UCSD-AML1 (cell line): ENCODE data around the gene MYO9B.

ENCODE experiments used
- DNase-seq: peaks from one replicate; lab custom pipeline; 2025; ENCODE audit not compliant: unreplicated experiment; lab: John Stamatoyannopoulos, UW

MYO9B gene

DNA sequence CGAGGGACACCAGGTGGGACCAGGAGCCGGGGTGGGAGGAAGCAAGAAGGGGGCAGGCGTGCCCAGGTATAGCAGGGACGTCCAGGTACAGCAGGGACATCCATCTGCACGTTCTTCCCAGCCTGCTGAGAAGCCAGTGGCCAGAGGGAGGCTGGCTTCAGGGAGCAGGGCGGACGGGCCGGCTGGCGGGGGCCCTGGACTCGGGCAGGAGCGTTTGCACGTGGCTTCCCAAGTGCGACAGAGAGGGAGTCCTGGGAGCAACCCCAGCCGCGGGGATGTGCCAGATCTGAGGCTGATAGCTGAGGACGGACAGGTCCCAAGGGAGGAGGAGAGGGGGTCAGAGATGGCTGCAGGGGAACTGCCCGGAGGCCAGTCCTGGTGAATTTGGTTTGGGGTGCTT lies 36.7 kb downstream of the MYO9B start:
- no peak for DNase-seq

DNA sequence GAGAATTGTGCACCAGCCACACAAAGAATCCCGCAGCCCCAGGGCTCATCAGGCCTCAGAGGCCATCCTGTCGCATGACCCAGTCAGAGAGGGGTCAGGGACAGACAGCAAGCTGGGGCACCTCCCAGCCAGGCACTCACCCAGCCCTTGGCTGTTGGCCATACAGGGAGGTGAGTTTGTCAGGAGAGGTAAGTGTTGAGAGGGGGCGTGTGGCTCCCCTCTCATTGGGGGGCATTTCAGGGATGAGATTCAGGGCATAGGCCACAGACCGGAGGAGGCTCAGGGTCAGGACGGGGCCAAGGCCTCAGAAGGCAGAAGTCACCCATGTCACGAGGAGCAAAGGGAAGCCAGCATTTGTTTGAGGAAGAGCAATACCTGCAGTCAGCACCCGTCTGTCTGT lies 37.1 kb downstream of the MYO9B start:
- DNase-seq = no peak

DNA sequence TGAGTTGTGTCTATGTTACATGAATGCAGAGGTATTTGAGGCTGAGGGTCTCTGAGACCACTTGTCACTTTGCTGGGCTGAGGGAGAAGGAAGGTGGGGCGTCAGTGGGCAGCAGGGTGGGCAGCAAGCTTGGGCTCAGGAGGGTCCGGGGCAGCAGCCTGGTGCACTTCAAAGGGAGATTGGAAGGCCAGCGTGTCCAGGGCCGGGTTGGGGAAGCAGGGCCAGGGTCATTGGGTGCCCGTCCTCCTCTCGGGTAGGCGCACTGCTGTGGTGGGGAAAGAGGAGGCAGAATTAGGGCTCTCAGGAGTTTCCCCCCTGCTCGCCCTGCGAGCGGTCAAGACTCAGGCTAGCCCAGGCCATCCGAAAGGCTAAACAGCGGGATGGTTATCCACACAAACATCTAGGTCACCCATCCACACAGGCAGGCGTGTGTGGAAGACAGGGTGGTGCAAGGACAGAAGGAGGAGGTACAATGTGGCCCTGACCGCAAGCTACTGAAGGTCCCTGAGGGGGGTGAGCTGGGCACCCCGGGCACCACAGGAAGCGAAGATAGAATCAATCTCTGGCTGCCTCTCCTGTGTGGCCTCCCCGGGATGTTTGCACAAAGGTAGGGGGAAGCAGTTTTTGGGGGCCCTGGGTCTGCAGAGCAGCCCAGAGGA lies 37.7 kb downstream of the MYO9B start:
- DNase-seq = no peak

DNA sequence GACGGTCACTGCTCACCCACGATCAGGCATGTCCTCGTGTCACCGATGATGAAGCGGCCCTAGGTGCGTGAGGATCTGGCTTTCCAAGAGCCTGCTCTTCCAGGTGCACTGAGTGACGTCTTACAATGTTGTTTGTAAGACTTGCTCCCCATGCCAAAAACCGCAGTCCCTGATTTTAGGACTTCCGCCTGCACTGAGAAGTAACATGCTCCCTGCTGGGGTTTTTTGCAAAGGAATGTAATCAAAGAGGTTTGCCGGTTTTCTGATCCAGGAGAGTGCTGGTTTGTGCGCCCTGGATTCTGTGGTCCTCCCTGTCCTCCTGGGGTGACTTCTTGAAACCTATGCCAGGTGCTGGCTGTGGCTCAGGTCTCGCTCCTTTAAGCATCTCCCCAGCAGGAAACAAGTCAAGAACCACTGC lies 38.8 kb downstream of the MYO9B start:
- no peak for DNase-seq

DNA sequence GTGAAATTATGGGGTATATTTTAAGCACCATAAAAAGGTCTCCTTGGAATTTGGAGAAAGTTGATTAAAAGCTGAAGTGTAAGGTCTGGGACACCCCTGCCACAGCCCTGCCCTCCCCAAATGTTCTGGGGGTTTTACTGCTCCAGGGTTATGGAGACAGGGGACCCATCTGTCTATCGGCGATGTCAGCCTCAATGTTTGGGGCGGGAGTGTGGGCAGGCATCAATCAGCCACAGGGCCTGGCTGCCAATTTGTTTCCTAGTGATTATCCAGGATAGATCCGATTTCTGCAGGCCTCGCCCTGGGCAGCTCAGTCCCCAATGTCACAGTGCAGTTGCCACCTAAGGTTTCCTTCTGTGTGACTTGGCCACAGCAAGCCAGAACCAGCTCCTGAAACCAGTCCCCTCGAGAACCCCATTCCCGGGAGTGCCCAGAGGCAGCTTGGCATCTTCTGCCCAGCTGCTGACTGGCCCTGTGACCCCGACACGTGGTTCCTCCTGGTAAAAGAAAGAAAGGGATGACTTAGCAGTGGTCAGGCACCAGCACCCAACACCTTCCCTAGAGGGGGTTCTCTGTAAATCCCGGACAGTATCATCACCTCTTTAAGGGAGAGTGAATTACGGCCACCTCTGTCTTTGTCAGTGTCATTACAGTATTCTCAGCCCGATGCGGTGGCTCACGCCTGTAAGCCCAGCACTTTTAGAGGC lies 41.6 kb downstream of the MYO9B start:
- DNase-seq = no peak

DNA sequence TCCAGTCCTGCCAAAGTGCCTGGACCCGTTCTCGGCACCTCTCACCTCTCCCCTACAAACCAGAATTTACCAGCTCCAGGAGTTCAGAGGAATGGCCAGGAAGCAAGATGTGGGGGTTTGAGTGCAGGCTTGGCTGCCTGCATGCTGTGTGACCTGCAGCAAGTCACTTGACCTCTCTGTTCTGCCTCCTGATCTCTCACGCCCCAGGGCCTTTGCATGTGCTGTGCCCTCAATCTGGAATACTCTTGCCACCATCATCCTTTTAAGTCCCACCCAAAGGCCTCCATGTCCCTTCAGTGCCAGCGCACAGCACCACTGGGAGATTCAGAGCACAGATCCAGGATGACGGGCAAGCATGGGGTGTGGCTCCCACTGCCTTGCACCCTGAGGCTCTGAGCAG lies 43.4 kb downstream of the MYO9B start:
- DNase-seq = no peak

DNA sequence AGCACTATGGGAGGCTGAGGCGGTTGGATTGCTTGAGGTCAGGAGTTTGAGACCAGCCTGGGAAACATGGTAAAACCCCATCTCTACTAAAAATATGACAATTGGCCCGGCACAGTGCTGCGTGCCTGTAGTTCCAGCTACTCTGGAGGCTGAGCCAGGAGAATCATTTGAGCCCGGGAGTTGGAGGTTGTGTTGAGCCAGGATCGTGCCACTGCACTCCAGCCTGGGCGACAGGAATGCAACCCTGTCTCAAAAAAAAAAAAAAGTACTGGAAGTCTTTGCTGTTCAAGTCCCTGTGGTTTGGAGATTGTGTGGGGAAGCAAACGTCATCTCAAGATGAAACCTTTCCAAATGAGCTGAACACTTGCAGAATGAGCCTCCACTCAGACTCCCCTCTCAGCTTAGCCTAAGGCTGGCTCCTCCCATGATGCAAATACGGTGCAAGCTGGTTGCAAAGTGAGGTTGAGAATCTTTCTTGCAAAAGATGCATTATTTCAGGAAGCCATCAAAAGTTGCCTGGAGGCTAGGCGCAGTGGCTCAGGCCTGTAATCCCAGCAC lies 46.2 kb downstream of the MYO9B start:
- DNase-seq = no peak

DNA sequence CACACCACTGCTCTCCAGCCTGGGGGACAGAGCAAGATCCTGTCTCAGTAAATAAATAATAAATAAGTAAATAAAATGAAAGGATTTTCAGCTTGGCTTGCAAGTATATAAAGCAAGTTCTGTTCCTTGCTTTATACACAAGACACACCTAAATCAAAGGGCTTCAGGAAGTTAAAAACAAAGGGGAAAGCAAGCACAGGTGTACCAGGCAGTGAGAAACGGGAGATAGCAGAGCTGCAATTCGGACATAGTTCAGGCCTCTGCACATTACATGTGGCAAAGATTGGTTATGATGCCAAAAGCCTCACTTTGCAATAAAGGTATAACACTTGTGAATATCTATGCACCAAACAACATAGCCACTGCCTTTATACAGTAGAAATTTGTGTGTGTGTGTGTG lies 47.5 kb downstream of the MYO9B start:
- DNase-seq = no peak

DNA sequence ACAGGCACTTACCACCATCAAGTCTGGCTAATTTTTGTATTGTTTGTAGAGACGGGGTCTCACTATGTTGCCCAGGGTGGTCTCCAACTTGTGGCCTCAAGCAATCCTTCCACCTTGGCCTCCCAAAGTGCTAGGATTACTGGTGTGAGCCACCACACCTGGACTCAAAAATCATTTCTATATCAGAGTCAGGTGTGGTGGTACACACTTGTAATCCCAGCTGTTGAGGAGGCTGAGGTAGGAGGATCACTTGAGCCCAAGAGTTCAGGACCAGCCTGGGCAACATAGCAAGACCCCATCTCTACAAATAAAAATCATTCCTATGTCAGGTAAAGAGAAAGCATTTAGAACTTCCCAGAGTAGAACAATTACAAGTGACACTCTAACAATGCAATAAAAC lies 48.4 kb downstream of the MYO9B start:
- no peak for DNase-seq

DNA sequence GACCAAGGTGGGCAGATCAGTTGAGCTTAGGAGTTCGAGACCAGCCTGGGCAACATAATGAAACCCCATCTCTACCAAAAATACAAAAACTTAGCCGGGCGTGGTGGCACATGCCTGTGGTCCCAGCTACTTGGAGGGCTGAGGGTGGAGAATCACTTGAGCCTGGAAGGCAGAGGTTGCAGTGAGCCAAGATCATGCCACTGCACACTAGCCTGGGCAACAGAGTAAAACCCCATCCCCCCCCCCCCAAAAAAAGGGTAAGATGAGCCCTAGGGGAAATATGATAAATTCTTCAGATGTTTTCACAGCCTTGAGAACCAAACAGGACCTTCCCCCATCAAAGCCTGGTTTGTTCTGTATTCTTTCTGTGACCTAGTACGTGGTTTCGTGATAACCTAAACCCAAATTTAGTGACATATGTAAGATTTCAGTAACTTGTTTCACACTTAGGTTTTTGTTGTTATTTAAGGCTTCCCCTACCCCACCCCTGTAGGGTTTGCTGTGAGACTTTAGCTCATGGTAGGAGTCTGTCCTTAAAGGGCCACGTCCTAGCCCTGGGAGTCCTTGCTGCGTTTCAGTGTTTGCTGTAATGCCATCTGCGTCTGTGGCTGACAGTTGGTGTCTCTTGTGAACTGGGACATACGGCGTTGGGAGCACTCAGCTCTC lies 49.6 kb downstream of the MYO9B start:
- DNase-seq = no peak

DNA sequence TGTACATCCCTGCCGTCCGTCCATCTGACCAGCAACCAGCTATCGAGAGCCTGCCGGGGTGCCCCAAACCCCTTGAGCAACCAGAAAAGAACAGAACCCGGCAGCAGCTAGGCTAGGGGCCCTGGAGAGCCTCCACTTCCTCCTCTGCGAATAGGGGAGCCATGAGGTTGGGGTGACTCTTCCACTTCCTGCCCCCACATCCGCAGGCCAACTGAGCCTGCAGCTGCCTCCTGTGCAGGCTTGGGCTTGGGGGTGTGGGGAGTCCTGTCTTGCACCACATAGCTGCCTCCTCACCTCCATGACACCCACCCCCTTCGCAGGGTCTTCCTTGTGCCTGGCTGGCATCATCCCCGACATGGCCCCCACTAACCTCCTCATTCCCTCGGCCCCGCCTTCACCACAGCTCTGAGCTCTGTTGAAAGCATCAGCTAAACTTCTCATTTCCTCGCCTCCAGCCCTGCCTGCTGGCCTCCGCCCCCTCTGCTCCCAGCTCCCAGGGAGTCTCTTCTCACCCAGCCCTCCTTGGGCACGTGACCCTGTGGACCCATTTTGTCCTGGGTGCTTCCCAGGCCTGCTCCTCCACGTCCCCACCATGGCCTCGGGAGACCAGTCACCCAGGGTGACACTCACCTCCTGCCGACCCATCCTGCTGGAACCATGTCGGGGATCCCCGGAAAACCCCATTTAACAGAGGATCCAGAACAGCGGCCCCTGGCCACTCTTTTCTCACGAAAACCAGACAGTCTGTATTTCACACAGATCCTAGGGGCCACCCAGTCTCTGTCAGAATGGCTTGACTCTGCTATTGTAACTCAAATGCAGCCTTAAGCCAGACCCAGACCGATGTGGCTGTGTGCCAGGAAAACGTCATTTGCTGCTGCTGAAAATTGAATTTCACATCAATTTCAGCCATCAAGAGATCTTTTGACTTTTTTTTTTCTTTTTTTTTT lies 50.4 kb downstream of the MYO9B start:
- peak; percentile 55 for DNase-seq

DNA sequence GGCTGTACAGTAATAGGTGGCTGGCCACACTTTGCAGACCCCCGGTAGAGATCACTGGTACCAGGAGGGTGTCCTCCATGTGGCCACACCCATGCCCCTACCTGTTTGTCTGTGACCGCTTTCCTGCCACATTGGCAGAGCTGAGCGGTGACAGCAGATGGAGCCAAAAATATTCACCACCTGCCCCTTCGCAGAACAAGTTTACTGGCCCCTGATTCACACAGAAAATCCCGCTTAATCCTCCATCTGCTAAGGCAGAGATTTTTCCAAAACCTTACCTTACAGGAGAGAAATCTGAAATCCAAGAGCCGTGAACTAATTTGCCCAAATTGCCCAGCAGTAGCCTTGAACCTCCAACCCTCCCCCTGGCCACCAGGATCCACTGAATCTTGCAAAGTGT lies 52.1 kb downstream of the MYO9B start:
- DNase-seq = no peak

DNA sequence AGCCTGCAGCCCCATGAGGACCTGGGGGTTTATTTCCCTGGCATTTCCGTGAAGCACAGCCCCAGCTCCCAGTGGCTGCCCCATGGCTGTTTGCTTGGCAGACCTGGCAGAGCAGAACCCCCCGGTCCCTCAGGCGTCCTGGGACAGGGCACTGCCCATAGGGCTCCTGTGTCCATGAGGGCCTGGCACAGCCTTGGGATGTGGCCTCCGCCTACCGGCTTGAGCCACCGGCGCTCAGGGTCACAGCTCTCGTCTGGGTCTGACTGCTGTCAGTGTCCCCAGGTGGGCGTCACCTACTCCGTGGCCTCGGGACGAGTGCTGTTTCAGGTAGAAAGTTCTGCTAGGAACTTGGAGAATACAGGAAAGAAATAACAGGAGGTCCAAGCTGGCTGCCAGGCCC lies 52.8 kb downstream of the MYO9B start:
- DNase-seq = no peak

DNA sequence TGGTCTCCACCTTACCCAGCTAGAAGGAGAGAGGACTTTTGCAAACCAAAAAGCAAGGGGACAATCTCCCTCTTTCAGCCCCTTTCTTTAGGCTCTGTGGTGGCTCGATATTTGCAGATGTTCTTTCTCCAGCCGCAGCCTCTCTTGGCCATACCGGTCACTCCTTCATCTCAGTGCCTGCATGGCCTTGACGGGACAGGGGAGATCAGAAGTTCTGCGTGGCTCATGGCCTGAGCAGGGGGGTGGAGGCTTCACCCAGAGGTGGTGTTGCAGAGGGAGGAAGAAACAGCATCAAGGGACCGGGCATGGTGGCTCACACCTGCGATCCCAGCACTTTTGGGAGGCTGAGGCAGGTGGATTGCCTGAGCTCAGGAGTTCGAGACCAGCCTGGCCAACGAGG lies 53.2 kb downstream of the MYO9B start:
- no peak for DNase-seq

DNA sequence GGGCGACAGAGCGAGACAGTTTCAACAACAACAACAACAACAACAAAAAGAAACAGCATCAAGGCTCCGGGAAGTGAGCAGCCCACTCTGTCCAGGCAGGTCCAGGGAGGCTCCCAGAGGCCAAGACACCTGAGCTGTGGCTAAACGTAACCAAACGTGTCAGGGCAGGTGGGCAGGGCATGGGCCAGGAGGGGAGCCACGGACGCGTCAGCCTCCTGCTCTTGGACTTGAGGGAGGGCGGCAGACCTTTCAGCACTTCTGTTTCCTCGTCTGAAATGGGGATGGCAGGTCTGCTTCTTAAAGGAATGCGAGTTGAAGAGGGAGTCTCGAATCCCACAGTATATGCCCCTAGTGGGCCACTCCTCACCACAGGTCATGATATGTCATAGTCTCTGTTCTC lies 53.8 kb downstream of the MYO9B start:
- no peak for DNase-seq

DNA sequence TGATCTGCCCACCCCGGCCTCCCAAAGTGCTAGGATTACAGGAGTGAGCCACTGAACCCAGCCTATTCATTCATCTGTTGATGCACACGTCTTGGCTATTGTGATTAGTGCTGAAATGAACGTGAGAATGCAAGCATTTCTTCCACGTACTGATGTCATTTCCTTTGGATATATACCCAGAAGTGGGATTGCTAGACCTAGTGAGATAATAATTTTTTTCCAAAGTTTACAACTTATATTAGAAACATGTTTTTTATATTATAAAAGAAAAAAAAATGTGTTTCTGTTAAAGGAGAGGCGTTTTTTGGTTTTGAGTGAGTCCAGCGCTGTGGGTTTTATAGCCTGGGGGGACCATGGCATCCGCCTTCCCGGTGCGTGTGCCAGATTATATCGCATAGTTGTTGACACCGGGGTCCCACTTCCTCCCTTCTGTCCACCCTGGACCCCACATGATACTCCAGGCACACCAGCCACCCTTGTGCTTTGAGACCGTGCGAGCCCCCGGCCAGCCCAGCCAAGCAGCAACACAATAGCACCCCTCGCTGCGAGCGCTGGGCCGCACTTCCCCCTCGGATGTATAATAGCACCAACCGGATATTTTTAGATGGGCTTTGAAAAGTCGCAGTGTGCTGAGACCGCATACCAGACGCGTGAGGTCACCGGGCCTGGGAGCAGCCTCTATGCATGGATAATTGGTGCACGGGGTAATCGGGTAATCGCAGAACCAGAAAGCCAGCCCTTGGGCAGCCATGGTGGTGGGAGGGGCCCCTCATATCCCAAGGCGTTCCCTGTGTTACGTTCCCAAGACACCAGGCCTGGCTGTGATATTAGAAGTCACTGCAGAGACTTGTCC lies 59.6 kb downstream of the MYO9B start:
- peak; percentile 80 for DNase-seq

DNA sequence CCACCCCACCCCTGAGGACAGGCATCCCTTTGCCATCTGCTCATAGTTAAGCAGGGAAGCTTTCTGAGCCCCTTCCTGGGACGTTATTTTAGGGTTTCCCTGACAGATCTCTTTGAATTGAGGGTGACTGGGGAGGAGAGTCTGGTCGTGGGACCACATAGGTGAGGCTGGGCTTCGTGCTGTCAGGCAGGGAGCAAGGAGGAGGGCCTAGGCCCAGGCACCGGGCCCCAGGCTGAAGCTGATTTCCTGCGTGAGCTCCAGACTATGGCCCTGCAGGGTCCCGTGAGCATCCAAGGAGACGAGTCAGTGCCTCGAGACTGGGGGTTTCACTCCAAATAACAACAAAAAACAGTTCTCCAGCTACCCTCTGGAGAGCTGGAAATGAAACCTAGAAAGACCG lies 60.4 kb downstream of the MYO9B start:
- DNase-seq = no peak

DNA sequence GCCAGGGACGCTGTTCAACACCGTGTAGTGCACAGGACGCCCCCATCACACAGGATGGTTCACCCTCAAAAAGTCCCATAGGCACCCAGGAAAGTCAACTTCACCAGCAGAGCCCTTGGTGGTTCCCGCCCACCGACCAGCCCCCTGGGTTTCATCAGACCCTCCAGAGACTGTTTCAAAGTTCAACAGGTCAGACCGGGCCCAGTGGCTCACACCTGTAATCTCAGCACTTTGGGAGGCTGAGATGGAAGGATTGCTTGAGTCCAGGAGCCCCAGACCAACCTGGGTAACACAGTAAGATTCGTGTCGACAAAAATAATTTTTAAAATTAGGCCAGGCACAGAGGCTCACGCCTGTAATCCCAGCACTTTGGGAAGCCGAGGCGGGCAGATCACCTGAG lies 61.0 kb downstream of the MYO9B start:
- no peak for DNase-seq

DNA sequence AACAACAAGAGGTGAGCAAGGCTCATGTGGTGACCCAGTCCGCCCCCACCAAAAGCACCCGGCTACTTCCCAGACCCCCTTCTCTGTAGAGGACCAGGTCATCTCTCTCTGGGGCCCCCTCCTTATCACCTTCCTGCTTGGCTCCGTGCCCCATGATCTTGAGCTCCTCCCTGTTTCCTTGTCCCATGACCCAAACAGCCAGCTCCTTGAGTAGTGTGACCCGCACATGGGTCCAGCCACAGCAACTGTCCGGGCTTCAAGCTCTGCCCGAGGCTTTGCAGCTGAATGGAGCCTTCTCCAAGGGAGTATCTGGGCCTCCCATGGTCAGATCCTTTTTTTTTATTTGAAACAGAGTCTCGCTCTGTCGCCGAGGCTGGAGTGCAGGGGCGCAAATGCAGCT lies 61.8 kb downstream of the MYO9B start:
- no peak for DNase-seq
